Measurements from ENCODE around the gene PPIP5K1. TPM values are rescaled to one million over a fixed set of nuclear protein-coding genes. Genes with fewer than 3 reads are reported as not detected.

PPIP5K1 gene
- total and polyA plus RNA-seq, 7 donors: 4.8 to 44.6 (median 13.7) TPM

GRCh38 chr15:43517354-43518196, 72.4 kb downstream of the PPIP5K1 start, which contains the start of gene MAP1A:
Gene MAP1A (plus strand): TSS chr15:43517608. CDS start chr15:43521474, 3,866 bp downstream.
- Histone ChIP-seq H3K36me3 (peaks cover 16 to 23% (median 22%) of the 10 kb centered on the region in 4 donors), H3K4me1 (peaks cover 0 to 43% (median 29%) of the 10 kb centered on the region in 4 donors), H3K9me3 (no peaks in the 10 kb centered on the region), H3K4me3 (peak within 1 kb of the TSS; percentile 52 to 72 (median 64)), H3K27me3 (no peaks in the 10 kb centered on the region), H3K27ac (peak within 1 kb of the TSS; percentile 87 to 93 (median 90))
- intact Hi-C loops (cut with DNase I): loop anchor here (2.0 kb wide), 1 partner anchor 77 kb away; no protein-coding TSS in a partner anchor
- WGBS, 2 donors: 2 to 3% methylated on average over 15 of the region's 15 CpGs
- peak; percentile 89 for DNase-seq
- TF ChIP-seq EP300 (IDR thresholded peaks at IDR 0.05) (no peak), POLR2A (IDR thresholded peaks at IDR 0.05) (peak; percentile 36 to 62), CTCF (IDR thresholded peaks at IDR 0.05) (peak in 1 of 4 experiments; percentile 13), POLR2AphosphoS5 (IDR thresholded peaks at IDR 0.05) (peak; percentile 70 to 83 (median 80))

GRCh38 chr15:43516801-43517353, 73.1 kb downstream of the PPIP5K1 start:
- WGBS, 2 donors: 38 to 42% methylated on average over 4 of the region's 4 CpGs
- TF ChIP-seq CTCF (IDR thresholded peaks at IDR 0.05) (no peak), EP300 (IDR thresholded peaks at IDR 0.05) (no peak), POLR2AphosphoS5 (IDR thresholded peaks at IDR 0.05) (no peak), POLR2A (IDR thresholded peaks at IDR 0.05) (no peak)
- H3K4me1 ChIP-seq: peaks cover 0 to 43% (median 30%) of the 10 kb centered on the region in 4 donors
- no peak for DNase-seq
- H3K9me3 ChIP-seq: no peaks in the 10 kb centered on the region
- H3K4me3 ChIP-seq: peak overlapping the region; percentile 52 to 72 (median 64)
- peaks cover 9 to 16% (median 15%) of the 10 kb centered on the region in 4 donors for H3K36me3 ChIP-seq
- intact Hi-C loops (cut with DNase I): loop anchor here (2.0 kb wide), 1 partner anchor 76 kb away; no protein-coding TSS in a partner anchor
- H3K27me3 ChIP-seq: no peaks in the 10 kb centered on the region
- peak overlapping the region; percentile 87 to 93 (median 90) for H3K27ac ChIP-seq

- H3K36me3 ChIP-seq: peaks cover 2 to 9% (median 8%) of the 10 kb centered on the region in 4 donors
- peak; percentile 79 for DNase-seq
- peak overlapping the region; percentile 87 to 93 (median 90) for H3K27ac ChIP-seq
- H3K4me1 ChIP-seq: peaks cover 0 to 50% (median 37%) of the 10 kb centered on the region in 4 donors
- no peaks in the 10 kb centered on the region for H3K9me3 ChIP-seq
- intact Hi-C loops (cut with DNase I): loop anchor here (2.0 kb wide), 1 partner anchor 75 kb away; no protein-coding TSS in a partner anchor
- WGBS, 2 donors: 52 to 57% methylated on average over 5 of the region's 5 CpGs
- peak overlapping the region in 2 of 4 donors; percentile 61 to 68 for H3K4me3 ChIP-seq
- H3K27me3 ChIP-seq: no peaks in the 10 kb centered on the region
- no peak for TF ChIP-seq EP300 (IDR thresholded peaks at IDR 0.05)
- TF ChIP-seq POLR2AphosphoS5 (IDR thresholded peaks at IDR 0.05): peak in 2 of 4 donors; percentile 14 to 49
Measured at GRCh38 chr15:43516185-43516584, 73.8 kb downstream of the PPIP5K1 start.

GRCh38 chr15:43515741-43516140, 74.3 kb downstream of the PPIP5K1 start:
- no peak for TF ChIP-seq POLR2A (IDR thresholded peaks at IDR 0.05)
- no peak for TF ChIP-seq CTCF (IDR thresholded peaks at IDR 0.05)
- no peak for TF ChIP-seq POLR2AphosphoS5 (IDR thresholded peaks at IDR 0.05)
- TF ChIP-seq EP300 (IDR thresholded peaks at IDR 0.05): no peak
- Histone ChIP-seq H3K36me3 (peaks cover 0 to 4% (median 3%) of the 10 kb centered on the region in 4 donors), H3K4me1 (peaks cover 0 to 52% (median 40%) of the 10 kb centered on the region in 4 donors), H3K27ac (peak overlapping the region; percentile 87 to 93 (median 90)), H3K27me3 (no peaks in the 10 kb centered on the region), H3K4me3 (no peak overlapping the region), H3K9me3 (no peaks in the 10 kb centered on the region)
- 44 to 49% methylated on average over 2 of the region's 2 CpGs for WGBS, 2 donors
- DNase-seq: no peak
- intact Hi-C loops (cut with DNase I): loop anchor here (2.0 kb wide), 1 partner anchor 75 kb away; no protein-coding TSS in a partner anchor
